ENCODE results near the gene CMIP.

CMIP gene

GRCh38 chr16:81744385-81744784 lies 299.8 kb downstream of the CMIP start:
- H3K4me3 ChIP-seq (ENCODE audit: low read depth, low read length): no peak overlapping the region
- no peak for TF ChIP-seq CTCF (IDR thresholded peaks at IDR 0.05; ENCODE audit: low read depth, low read length)

- TF ChIP-seq CTCF (IDR thresholded peaks at IDR 0.05; ENCODE audit: low read depth, low read length): no peak
- no peak overlapping the region for H3K4me3 ChIP-seq (ENCODE audit: low read depth, low read length)
Measured at GRCh38 chr16:81744911-81745310, 300.3 kb downstream of the CMIP start.

GRCh38 chr16:81745704-81746558 lies 301.3 kb downstream of the CMIP start:
- H3K4me3 ChIP-seq (ENCODE audit: low read depth, low read length): peak overlapping the region; percentile 32
- TF ChIP-seq CTCF (IDR thresholded peaks at IDR 0.05; ENCODE audit: low read depth, low read length): no peak

GRCh38 chr16:81746566-81746965 lies 302.0 kb downstream of the CMIP start:
- peak overlapping the region; percentile 32 for H3K4me3 ChIP-seq (ENCODE audit: low read depth, low read length)
- no peak for TF ChIP-seq CTCF (IDR thresholded peaks at IDR 0.05; ENCODE audit: low read depth, low read length)

GRCh38 chr16:81748476-81749198 lies 304.0 kb downstream of the CMIP start:
- no peak overlapping the region for H3K4me3 ChIP-seq (ENCODE audit: low read depth, low read length)
- TF ChIP-seq CTCF (IDR thresholded peaks at IDR 0.05; ENCODE audit: low read depth, low read length): no peak

GRCh38 chr16:81752225-81752875 lies 307.7 kb downstream of the CMIP start:
- H3K4me3 ChIP-seq (ENCODE audit: low read depth, low read length): no peak overlapping the region
- TF ChIP-seq CTCF (IDR thresholded peaks at IDR 0.05; ENCODE audit: low read depth, low read length): no peak

GRCh38 chr16:81752876-81753227 lies 308.2 kb downstream of the CMIP start:
- no peak overlapping the region for H3K4me3 ChIP-seq (ENCODE audit: low read depth, low read length)
- no peak for TF ChIP-seq CTCF (IDR thresholded peaks at IDR 0.05; ENCODE audit: low read depth, low read length)
